HL-60 (cell line): ENCODE measurements around the gene KLHL40.

Experiments used
- DNase-seq, 2 experiments: peaks; one replicate each; pipeline ENCODE4 v3.0.0-alpha.2; 2010 to 2020; ENCODE audit warnings: low read depth in 1 of 2, low spot score in 1 of 2
- H3K27ac ChIP-seq: fragments of 250-450 bp; sonication (Bioruptor Pico); replicated peaks from 2 replicates; pipeline ENCODE4 v1.5.1; 2020; ENCODE audit warnings: mild to moderate bottlenecking, moderate library complexity
- H3K27me3 ChIP-seq: fragments of 250-450 bp; sonication (Bioruptor Pico); 2 replicates; pipeline ENCODE4 v1.5.1; 2021; ENCODE audit warnings: mild to moderate bottlenecking, moderate library complexity; ENCODE audit not compliant: insufficient read depth, poor library complexity, severe bottlenecking
- H3K4me3 ChIP-seq: replicated peaks from 2 replicates; pipeline ENCODE4 v1.5.1; 2011; ENCODE audit warnings: mild to moderate bottlenecking, control low read depth, low read length; ENCODE audit not compliant: insufficient read depth
- CTCF ChIP-seq: IDR thresholded peaks from one replicate; pipeline ENCODE4 v1.5.1; 2011; ENCODE audit warnings: low read length, control low read depth, inconsistent platforms; ENCODE audit not compliant: insufficient read depth
- GABPA ChIP-seq: IDR thresholded peaks from 2 replicates; pipeline ENCODE4 v1.6.1; 2012; ENCODE audit warnings: low read depth
- POLR2AphosphoS5 ChIP-seq: IDR thresholded peaks from 2 replicates; pipeline ENCODE4 v1.6.1; 2012; ENCODE audit warnings: low read depth
- REST ChIP-seq: IDR thresholded peaks from 2 replicates; pipeline ENCODE4 v1.6.1; 2012; ENCODE audit warnings: low read depth; ENCODE audit not compliant: insufficient replicate concordance
- SPI1 ChIP-seq: IDR thresholded peaks from 2 replicates; pipeline ENCODE4 v1.6.1; 2012; ENCODE audit warnings: low read depth, mild to moderate bottlenecking, borderline replicate concordance

The KLHL40 gene

GRCh38 chr3:42712688-42713372, 27.5 kb downstream of the KLHL40 start:
- DNase-seq: no peak
- Histone ChIP-seq H3K27me3 (no peaks in the 10 kb centered on the region), H3K27ac (no peak overlapping the region), H3K4me3 (no peak overlapping the region)
- TF ChIP-seq POLR2AphosphoS5 (no peak), SPI1 (no peak)

- Histone ChIP-seq H3K4me3 (no peak overlapping the region), H3K27me3 (no peaks in the 10 kb centered on the region), H3K27ac (no peak overlapping the region)
- DNase-seq: no peak
- TF ChIP-seq CTCF (no peak), SPI1 (no peak), GABPA (no peak), REST (no peak), POLR2AphosphoS5 (no peak)
Observed at GRCh38 chr3:42713747-42714146, 28.4 kb downstream of the KLHL40 start.

- Histone ChIP-seq H3K4me3 (no peak overlapping the region), H3K27me3 (no peaks in the 10 kb centered on the region), H3K27ac (no peak overlapping the region)
- no peak for DNase-seq
- TF ChIP-seq SPI1 (no peak), REST (no peak), POLR2AphosphoS5 (no peak), GABPA (no peak), CTCF (no peak)
Observed at GRCh38 chr3:42714171-42714852, 29.0 kb downstream of the KLHL40 start.

GRCh38 chr3:42717306-42717705, 32.0 kb downstream of the KLHL40 start:
- TF ChIP-seq GABPA (no peak), POLR2AphosphoS5 (no peak)
- peak; percentile 17 to 49 for DNase-seq
- no peak overlapping the region for H3K4me3 ChIP-seq
- peak overlapping the region; percentile 42 for H3K27ac ChIP-seq
- no peaks in the 10 kb centered on the region for H3K27me3 ChIP-seq
